SK-N-SH (cell line): ENCODE data around the gene SSTR1. TPM values are rescaled to one million over a fixed set of nuclear protein-coding genes. Genes with fewer than 3 reads are reported as not detected.

Experiments
- CTCF ChIA-PET: fragments of 300-600, 350-600 bp; formaldehyde crosslinking; extraction: SDS; loops from one replicate; lab custom pipeline; 2021; lab: Yijun Ruan, JAX
- POLR2A ChIA-PET: fragments of 350-600 bp; sonication (Branson Sonifier 250); formaldehyde crosslinking; extraction: SDS; loops from one replicate; lab custom pipeline; 2020; ENCODE audit warnings: antibody characterized with exemption, inconsistent platforms; lab: Yijun Ruan, JAX
- DNase-seq: peaks from one replicate; pipeline ENCODE4 v3.0.0; 2012
- H2AFZ ChIP-seq: fragments of 200-600 bp; sonication (generic); 2 replicates; pipeline ENCODE4 v1.8.1; 2016; ENCODE audit warnings: antibody characterized with exemption, mild to moderate bottlenecking, low read depth
- H3F3A ChIP-seq: fragments of 200-600 bp; sonication (generic); replicated peaks from 2 replicates; pipeline ENCODE3; 2016; ENCODE audit warnings: antibody characterized with exemption, mild to moderate bottlenecking; ENCODE audit not compliant: insufficient read depth
- H3K27ac ChIP-seq, 2 experiments: fragments of 200-500 bp in 1 of 2; fragments of 200-600 bp in 1 of 2; sonication (Bioruptor generic) in 1 of 2; sonication (generic), shearing (Covaris generic) in 1 of 2; 2 replicates each; pipeline versions ENCODE4 v1.5.1 to v1.6.1; 2014 to 2016; ENCODE audit warnings: low read depth in 2 of 2, inconsistent platforms in 1 of 2, low read length in 1 of 2, mild to moderate bottlenecking in 1 of 2, mixed read lengths in 1 of 2
- H3K27me3 ChIP-seq: fragments of 200-600 bp; sonication (generic), shearing (Covaris generic); 2 replicates; pipeline ENCODE4 v1.6.1; 2016; ENCODE audit warnings: mixed run types; ENCODE audit not compliant: insufficient read depth
- H3K36me3 ChIP-seq, 2 experiments: fragments of 200-500 bp in 1 of 2; fragments of 200-600 bp in 1 of 2; sonication (Bioruptor generic) in 1 of 2; sonication (generic) in 1 of 2; replicated peaks in 1 of 2; 2 replicates each; pipeline versions ENCODE3 to v1.5.1; 2014 to 2016; ENCODE audit warnings: low read length in 1 of 2, mild to moderate bottlenecking in 1 of 2; ENCODE audit not compliant: insufficient read depth in 2 of 2, control insufficient read depth in 1 of 2
- H3K4me1 ChIP-seq, 2 experiments: fragments of 200-500 bp in 1 of 2; fragments of 200-600 bp in 1 of 2; sonication (Bioruptor generic) in 1 of 2; sonication (generic), shearing (Covaris generic) in 1 of 2; 2 replicates each; pipeline versions ENCODE4 v1.5.1 to v1.6.1; 2014 to 2016; ENCODE audit warnings: low read depth in 1 of 2, low read length in 1 of 2, mixed run types in 1 of 2; ENCODE audit not compliant: insufficient read depth in 2 of 2, control insufficient read depth in 1 of 2
- H3K4me2 ChIP-seq: fragments of 200-600 bp; sonication (generic), shearing (Covaris generic); 2 replicates; pipeline ENCODE4 v1.6.1; 2017; ENCODE audit warnings: mixed run types
- H3K4me3 ChIP-seq, 2 experiments: fragments of 200-500 bp in 1 of 2; fragments of 200-600 bp in 1 of 2; sonication (Bioruptor generic) in 1 of 2; sonication (generic), shearing (Covaris generic) in 1 of 2; 2 replicates each; pipeline versions ENCODE4 v1.5.1 to v1.8.1; 2014 to 2016; ENCODE audit warnings: low read depth in 2 of 2, inconsistent platforms in 1 of 2, low read length in 1 of 2, mild to moderate bottlenecking in 1 of 2, mixed read lengths in 1 of 2, moderate library complexity in 1 of 2
- H3K79me2 ChIP-seq: fragments of 200-600 bp; sonication (generic); 2 replicates; pipeline ENCODE4 v1.8.1; 2017; ENCODE audit warnings: mild to moderate bottlenecking; ENCODE audit not compliant: insufficient read depth
- H3K9ac ChIP-seq: fragments of 200-600 bp; sonication (generic); 2 replicates; pipeline ENCODE4 v1.6.1; 2017; ENCODE audit warnings: mixed run types
- H3K9me2 ChIP-seq: fragments of 200-600 bp; sonication (generic); 2 replicates; pipeline ENCODE4 v1.6.1; 2017; ENCODE audit warnings: mixed run types
- H3K9me3 ChIP-seq: fragments of 200-600 bp; sonication (generic); 2 replicates; pipeline ENCODE4 v1.6.1; 2017; ENCODE audit warnings: mixed run types, mild to moderate bottlenecking, moderate library complexity
- H4K20me1 ChIP-seq: fragments of 200-600 bp; sonication (generic); 2 replicates; pipeline ENCODE4 v1.6.1; 2017; ENCODE audit warnings: mild to moderate bottlenecking, mixed run types; ENCODE audit not compliant: insufficient read depth
- GABPA ChIP-seq: IDR thresholded peaks from 2 replicates; pipeline ENCODE4 v1.4.0; 2012; ENCODE audit warnings: low read depth, mild to moderate bottlenecking
- GATA2 ChIP-seq: sonication (generic); formaldehyde crosslinking; IDR thresholded peaks from 2 replicates; pipeline ENCODE4 v1.5.0; 2020; ENCODE audit warnings: mild to moderate bottlenecking, missing genetic modification reagents
- IRF3 ChIP-seq: fragments of 150-350 bp; IDR thresholded peaks from 2 replicates; pipeline ENCODE4 v1.6.1; 2016; ENCODE audit warnings: mild to moderate bottlenecking, low read depth, low read length
- MAX ChIP-seq: IDR thresholded peaks from 2 replicates; pipeline ENCODE4 v1.4.0; 2012; ENCODE audit warnings: low read depth
- MEF2A ChIP-seq: IDR thresholded peaks from 2 replicates; pipeline ENCODE4 v1.4.0; 2012; ENCODE audit warnings: low read depth, borderline replicate concordance
- NFIC ChIP-seq: IDR thresholded peaks from 2 replicates; pipeline ENCODE4 v1.4.0; 2012; ENCODE audit warnings: borderline replicate concordance
- REST ChIP-seq: IDR thresholded peaks from 2 replicates; pipeline ENCODE4 v1.6.1; 2012; ENCODE audit warnings: mild to moderate bottlenecking, low read depth, low read length, moderate library complexity
- RFX5 ChIP-seq: IDR thresholded peaks from 2 replicates; pipeline ENCODE4 v1.6.1; 2012; ENCODE audit warnings: mild to moderate bottlenecking, improper control_type of control experiment, low read length
- SMC3 ChIP-seq: IDR thresholded peaks from 2 replicates; pipeline ENCODE4 v1.6.1; 2012; ENCODE audit warnings: low read depth, low read length, improper control_type of control experiment
- TAF1 ChIP-seq: IDR thresholded peaks from 2 replicates; pipeline ENCODE4 v1.6.1; 2012; ENCODE audit warnings: low read depth, mild to moderate bottlenecking, low read length, moderate library complexity, borderline replicate concordance
- TCF12 ChIP-seq: IDR thresholded peaks from 2 replicates; pipeline ENCODE4 v1.4.0; 2012
- TEAD4 ChIP-seq: IDR thresholded peaks from 2 replicates; pipeline ENCODE4 v1.4.0; 2012; ENCODE audit warnings: mild to moderate bottlenecking, borderline replicate concordance; ENCODE audit not compliant: insufficient read depth
- WGBS: methylation state at CpG from one replicate; pipeline ENCODE4 v1.1.6; 2017; ENCODE audit warnings: low lambda C conversion rate; 5-methylcytosine and 5-hydroxymethylcytosine counted together
- polyA plus RNA-seq, 3 experiments: library from polyadenylated mRNA; depleted of rRNA; stranded (reverse); fragments of >200 nt; gene quantifications; 2 replicates each; pipeline ENCODE4 v1.2.3, GENCODE V29; 2012

Gene SSTR1
- polyA plus RNA-seq, 1 of the 3 experiments (the other 2 are of a cell fraction), result 0.08 TPM

- Histone ChIP-seq H3K4me3 (no peak overlapping the region), H3K36me3 (no peaks in the 10 kb centered on the region), H2AFZ (no peak overlapping the region), H3K27ac (no peak overlapping the region), H3K4me2 (no peak overlapping the region), H3K9ac (no peak overlapping the region), H3K27me3 (no peaks in the 10 kb centered on the region), H3F3A (no peaks in the 10 kb centered on the region), H3K4me1 (no peaks in the 10 kb centered on the region), H4K20me1 (no peaks in the 10 kb centered on the region), H3K79me2 (no peaks in the 10 kb centered on the region), H3K9me2 (no peaks in the 10 kb centered on the region), H3K9me3 (no peaks in the 10 kb centered on the region)
- POLR2A ChIA-PET, result no interaction called here
- CTCF ChIA-PET, result no interaction called here
- DNase-seq, result no peak
- TF ChIP-seq TCF12 (no peak), MAX (no peak), GATA2 (CRISPR knock-in tag) (no peak)
Observed at GRCh38 chr14:38158468-38158867, 49.2 kb upstream of the SSTR1 start.

GRCh38 chr14:38168416-38168815 is 39.3 kb upstream of the SSTR1 start:
- no peak overlapping the region for H2AFZ ChIP-seq
- CTCF ChIA-PET, result no interaction called here
- TF ChIP-seq NFIC, result no peak
- H4K20me1 ChIP-seq, result no peaks in the 10 kb centered on the region
- POLR2A ChIA-PET, result no interaction called here
- H3K9ac ChIP-seq, result no peak overlapping the region
- H3K9me3 ChIP-seq, result no peaks in the 10 kb centered on the region
- H3K9me2 ChIP-seq, result no peaks in the 10 kb centered on the region
- no peak overlapping the region for H3K27ac ChIP-seq
- H3F3A ChIP-seq, result no peaks in the 10 kb centered on the region
- no peaks in the 10 kb centered on the region for H3K27me3 ChIP-seq
- no peak for DNase-seq
- no peak overlapping the region for H3K4me3 ChIP-seq
- no peak overlapping the region for H3K4me2 ChIP-seq
- no peaks in the 10 kb centered on the region for H3K79me2 ChIP-seq
- 8% methylated on average over 2 of the region's 2 CpGs for WGBS
- no peaks in the 10 kb centered on the region for H3K36me3 ChIP-seq
- H3K4me1 ChIP-seq, result no peaks in the 10 kb centered on the region

- CTCF ChIA-PET, result no interaction called here
- Histone ChIP-seq H3K4me3 (no peak overlapping the region), H3K9me2 (no peaks in the 10 kb centered on the region), H3K4me1 (no peaks in the 10 kb centered on the region), H3K79me2 (no peaks in the 10 kb centered on the region), H2AFZ (no peak overlapping the region), H3K27me3 (no peaks in the 10 kb centered on the region), H3K4me2 (no peak overlapping the region), H3F3A (no peaks in the 10 kb centered on the region), H3K9ac (no peak overlapping the region), H3K36me3 (no peaks in the 10 kb centered on the region), H3K27ac (no peak overlapping the region), H4K20me1 (no peaks in the 10 kb centered on the region), H3K9me3 (no peaks in the 10 kb centered on the region)
- TF ChIP-seq IRF3 (no peak), RFX5 (no peak), MEF2A (no peak), SMC3 (no peak), TAF1 (no peak), REST (no peak), GABPA (no peak), TEAD4 (no peak), GATA2 (CRISPR knock-in tag) (no peak), NFIC (no peak)
- POLR2A ChIA-PET, result no interaction called here
- WGBS, result 0% methylated on average over 2 of the region's 2 CpGs
- no peak for DNase-seq
Observed at GRCh38 chr14:38171197-38171596, 36.5 kb upstream of the SSTR1 start.
